Hepatocyte (in vitro differentiated cells): Measurements from ENCODE around the gene MLST8. TPM values are rescaled to one million over a fixed set of nuclear protein-coding genes. Genes with fewer than 3 reads are reported as not detected.

ENCODE experiments used
- DNase-seq: peaks from one replicate; pipeline ENCODE4 v3.0.0-alpha.2; 2016; ENCODE audit warnings: low spot score
- H2AFZ ChIP-seq: fragments of 200-600 bp; sonication (generic); 2 replicates; pipeline ENCODE4 v1.6.0; 2016; ENCODE audit warnings: antibody characterized with exemption, mild to moderate bottlenecking
- H3K27ac ChIP-seq: fragments of 200-600 bp; sonication (generic); 2 replicates; pipeline ENCODE4 v1.5.1; 2016; ENCODE audit warnings: mild to moderate bottlenecking
- H3K27me3 ChIP-seq: fragments of 200-600 bp; sonication (generic); 2 replicates; pipeline ENCODE4 v1.6.1; 2016
- H3K36me3 ChIP-seq: fragments of 200-600 bp; sonication (generic); replicated peaks from 2 replicates; pipeline ENCODE4 v1.5.1; 2016; ENCODE audit warnings: low read depth; ENCODE audit not compliant: insufficient read depth
- H3K4me1 ChIP-seq: fragments of 200-600 bp; sonication (generic); 2 replicates; pipeline ENCODE4 v1.5.1; 2016; ENCODE audit warnings: mild to moderate bottlenecking, moderate library complexity; ENCODE audit not compliant: insufficient read depth
- H3K4me2 ChIP-seq: fragments of 200-600 bp; sonication (generic); 2 replicates; pipeline ENCODE4 v1.6.0; 2016
- H3K4me3 ChIP-seq: fragments of 200-600 bp; sonication (generic); 2 replicates; pipeline ENCODE4 v1.5.1; 2016; ENCODE audit warnings: mild to moderate bottlenecking
- H3K79me2 ChIP-seq: fragments of 200-600 bp; sonication (generic); 2 replicates; pipeline ENCODE4 v1.6.0; 2017; ENCODE audit warnings: mild to moderate bottlenecking
- H3K9me2 ChIP-seq: fragments of 200-600 bp; sonication (generic); replicated peaks from 2 replicates; pipeline ENCODE4 v1.6.0; 2017; ENCODE audit warnings: mild to moderate bottlenecking; ENCODE audit not compliant: insufficient read depth
- H3K9me3 ChIP-seq: fragments of 200-600 bp; sonication (generic); 2 replicates; pipeline ENCODE4 v1.5.1; 2016; ENCODE audit warnings: low read depth, mild to moderate bottlenecking
- H4K20me1 ChIP-seq: fragments of 200-600 bp; sonication (generic); 2 replicates; pipeline ENCODE4 v1.6.0; 2016; ENCODE audit warnings: mild to moderate bottlenecking; ENCODE audit not compliant: insufficient read depth, poor library complexity, severe bottlenecking
- EZH2 ChIP-seq: fragments of 200-600 bp; sonication (generic); IDR thresholded peaks from 2 replicates; pipeline ENCODE4 v1.6.1; 2016; ENCODE audit warnings: antibody characterized with exemption, mild to moderate bottlenecking, borderline replicate concordance
- EZH2phosphoT487 ChIP-seq: fragments of 200-600 bp; sonication (generic); IDR thresholded peaks from one replicate; pipeline ENCODE4 v1.6.1; 2018; ENCODE audit warnings: antibody characterized with exemption, mild to moderate bottlenecking, low read depth, moderate library complexity; ENCODE audit not compliant: unreplicated experiment, severe bottlenecking
- WGBS: methylation state at CpG from one replicate; pipeline ENCODE4 v1.1.6; 2016; ENCODE audit warnings: low lambda C conversion rate; ENCODE audit errors: missing lambda C conversion rate; 5-methylcytosine and 5-hydroxymethylcytosine counted together
- polyA plus RNA-seq: library from polyadenylated mRNA; unstranded; fragments of >200 nt; fragmentation: Nextera tagmentation; extraction: Ambion mirVana; gene quantifications from 2 replicates; pipeline ENCODE4 v1.2.1, GENCODE V29; 2016
- total RNA-seq: library from RNA; depleted of rRNA; stranded (reverse); fragments of >200 nt; gene quantifications from 2 replicates; pipeline ENCODE4 v1.2.3, GENCODE V29; 2014
- TF ChIP-seq, protein P1 (sequence below): fragments of 200-600 bp; sonication (generic); IDR thresholded peaks from 2 replicates; pipeline ENCODE4 v1.5.1; 2016; ENCODE audit warnings: antibody characterized with exemption, mild to moderate bottlenecking; ENCODE audit not compliant: poor library complexity

Gene MLST8
- total and polyA plus RNA-seq, 2 experiments from 2014 or later, result 28.3 to 88.3 TPM

DNA sequence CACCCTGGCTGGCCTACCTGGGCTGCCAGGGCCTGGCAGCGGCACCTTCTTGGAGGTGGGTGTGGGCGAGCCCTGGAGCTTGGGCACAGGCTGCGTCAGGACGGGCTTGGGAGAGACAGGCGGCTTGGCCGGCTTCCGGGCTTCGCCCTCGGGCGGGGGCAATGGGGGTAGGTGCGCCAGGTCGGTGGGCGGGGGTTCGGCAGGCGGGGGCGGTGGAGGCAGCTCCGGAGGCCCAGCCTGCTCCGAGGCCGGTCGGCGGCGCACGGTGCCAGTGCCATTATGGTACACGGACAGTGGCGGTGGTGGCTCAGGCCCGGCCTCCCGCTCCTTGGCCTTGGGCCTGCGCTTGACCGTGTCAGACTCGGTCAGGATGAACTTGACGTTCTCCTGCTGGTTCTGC, 25.7 kb upstream of the MLST8 start:
- Histone ChIP-seq H3K4me2 (no peak overlapping the region), H3K9me3 (no peaks in the 10 kb centered on the region), H2AFZ (no peak overlapping the region), H3K79me2 (no peaks in the 10 kb centered on the region), H3K4me3 (no peak overlapping the region), H3K4me1 (no peaks in the 10 kb centered on the region), H3K27ac (no peak overlapping the region), H3K27me3 (no peaks in the 10 kb centered on the region), H3K9me2 (no peaks in the 10 kb centered on the region), H4K20me1 (no peaks in the 10 kb centered on the region), H3K36me3 (no peaks in the 10 kb centered on the region)
- 97% methylated on average over 14 of the region's 31 CpGs for WGBS
- DNase-seq, result no peak
- TF ChIP-seq EZH2phosphoT487 (no peak), EZH2 (no peak)
- TF ChIP-seq, protein P1, sequence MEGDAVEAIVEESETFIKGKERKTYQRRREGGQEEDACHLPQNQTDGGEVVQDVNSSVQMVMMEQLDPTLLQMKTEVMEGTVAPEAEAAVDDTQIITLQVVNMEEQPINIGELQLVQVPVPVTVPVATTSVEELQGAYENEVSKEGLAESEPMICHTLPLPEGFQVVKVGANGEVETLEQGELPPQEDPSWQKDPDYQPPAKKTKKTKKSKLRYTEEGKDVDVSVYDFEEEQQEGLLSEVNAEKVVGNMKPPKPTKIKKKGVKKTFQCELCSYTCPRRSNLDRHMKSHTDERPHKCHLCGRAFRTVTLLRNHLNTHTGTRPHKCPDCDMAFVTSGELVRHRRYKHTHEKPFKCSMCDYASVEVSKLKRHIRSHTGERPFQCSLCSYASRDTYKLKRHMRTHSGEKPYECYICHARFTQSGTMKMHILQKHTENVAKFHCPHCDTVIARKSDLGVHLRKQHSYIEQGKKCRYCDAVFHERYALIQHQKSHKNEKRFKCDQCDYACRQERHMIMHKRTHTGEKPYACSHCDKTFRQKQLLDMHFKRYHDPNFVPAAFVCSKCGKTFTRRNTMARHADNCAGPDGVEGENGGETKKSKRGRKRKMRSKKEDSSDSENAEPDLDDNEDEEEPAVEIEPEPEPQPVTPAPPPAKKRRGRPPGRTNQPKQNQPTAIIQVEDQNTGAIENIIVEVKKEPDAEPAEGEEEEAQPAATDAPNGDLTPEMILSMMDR, result no peak

DNA sequence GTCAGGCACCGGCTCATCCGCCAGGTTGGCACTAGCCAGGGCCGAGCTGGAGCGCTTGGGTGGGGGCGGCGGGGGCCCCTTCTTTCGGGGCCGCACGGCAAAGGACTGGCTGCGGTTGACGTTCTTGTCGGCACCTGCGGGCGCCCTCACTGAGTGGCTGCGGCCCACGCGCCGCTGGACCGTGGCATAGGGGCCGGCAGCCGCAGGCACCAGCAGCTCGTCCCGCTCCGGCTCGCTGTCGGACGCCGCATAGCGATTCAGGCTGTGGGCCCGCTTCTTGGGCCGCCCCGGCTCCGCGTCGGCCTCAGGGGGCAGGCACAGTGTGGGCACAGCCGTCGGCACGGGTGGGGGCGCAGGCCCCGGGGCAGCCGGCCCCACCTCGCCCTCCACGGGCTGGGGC, 24.8 kb upstream of the MLST8 start:
- H3K27ac ChIP-seq, result no peak overlapping the region
- H3K27me3 ChIP-seq, result no peaks in the 10 kb centered on the region
- no peaks in the 10 kb centered on the region for H4K20me1 ChIP-seq
- 97% methylated on average over 32 of the region's 43 CpGs for WGBS
- H2AFZ ChIP-seq, result no peak overlapping the region
- H3K79me2 ChIP-seq, result no peaks in the 10 kb centered on the region
- H3K9me2 ChIP-seq, result no peaks in the 10 kb centered on the region
- H3K36me3 ChIP-seq, result no peaks in the 10 kb centered on the region
- no peak overlapping the region for H3K4me3 ChIP-seq
- no peaks in the 10 kb centered on the region for H3K9me3 ChIP-seq
- DNase-seq, result no peak
- no peak overlapping the region for H3K4me2 ChIP-seq
- TF ChIP-seq, protein P1, result no peak
- no peak for TF ChIP-seq EZH2phosphoT487
- no peak for TF ChIP-seq EZH2
- no peaks in the 10 kb centered on the region for H3K4me1 ChIP-seq

DNA sequence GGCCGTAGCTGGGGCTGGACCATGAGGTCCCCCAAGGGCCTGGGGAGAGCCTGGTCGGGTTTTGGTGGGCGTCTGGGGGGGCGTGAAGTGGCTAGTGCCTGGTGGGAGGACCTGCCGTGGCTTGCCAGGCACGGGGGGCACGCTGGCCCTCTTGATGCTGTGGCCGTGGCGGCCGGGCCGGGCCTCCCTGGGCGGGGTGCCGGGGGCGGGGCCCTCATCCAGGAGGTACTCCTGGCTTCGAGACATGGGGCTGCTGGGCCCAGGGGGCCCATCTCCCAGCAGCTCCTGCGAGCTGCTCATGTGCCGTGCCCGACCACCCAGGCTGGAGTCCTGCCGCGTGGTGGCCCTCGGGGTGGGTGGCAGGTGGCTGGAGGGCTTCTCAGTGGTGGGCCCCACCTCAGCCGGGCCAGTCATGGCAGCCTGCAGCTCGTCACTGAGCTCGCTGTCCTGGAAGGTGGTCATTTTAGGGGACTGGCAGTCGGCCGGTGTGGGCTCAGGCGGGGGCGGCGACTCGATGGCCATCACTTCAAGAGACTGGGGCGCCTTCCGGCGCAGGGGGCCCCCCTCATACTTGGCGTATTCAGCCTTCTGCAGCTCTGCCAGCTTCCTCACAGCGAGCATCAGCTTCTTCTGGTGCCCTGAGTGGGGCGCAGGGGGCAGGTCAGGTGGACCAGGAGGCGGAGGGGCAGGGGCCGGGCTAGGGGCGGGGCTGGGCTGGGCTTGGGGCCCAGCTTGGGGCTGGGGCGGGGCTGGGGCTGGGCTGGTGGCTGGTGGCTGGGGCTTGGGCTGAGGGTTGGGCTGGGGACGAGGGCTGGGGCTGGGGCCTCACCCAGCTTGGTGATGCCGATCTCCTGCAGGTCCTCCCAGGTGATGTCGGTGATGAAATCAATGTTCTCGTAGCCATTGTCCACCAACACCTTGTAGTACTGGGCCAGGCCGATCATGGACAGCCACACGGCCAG, 24.0 kb upstream of the MLST8 start:
- no peak overlapping the region for H3K4me2 ChIP-seq
- no peak overlapping the region for H3K4me3 ChIP-seq
- H3K9me3 ChIP-seq, result no peaks in the 10 kb centered on the region
- no peaks in the 10 kb centered on the region for H3K79me2 ChIP-seq
- no peaks in the 10 kb centered on the region for H3K36me3 ChIP-seq
- H3K9me2 ChIP-seq, result no peaks in the 10 kb centered on the region
- no peak overlapping the region for H2AFZ ChIP-seq
- H3K27me3 ChIP-seq, result no peaks in the 10 kb centered on the region
- H3K4me1 ChIP-seq, result no peaks in the 10 kb centered on the region
- no peak for TF ChIP-seq EZH2phosphoT487
- TF ChIP-seq, protein P1, result no peak
- no peak for TF ChIP-seq EZH2
- 91% methylated on average over 41 of the region's 46 CpGs for WGBS
- no peak for DNase-seq
- no peak overlapping the region for H3K27ac ChIP-seq
- H4K20me1 ChIP-seq, result no peaks in the 10 kb centered on the region
